ENCODE results near the gene CMIP.

CMIP gene

GRCh38 chr16:81748476-81749198, 304.0 kb downstream of the CMIP start:
- in situ Hi-C loops (cut with HindIII; ENCODE audit: low sequenced_read_pairs) = no loop called here

- in situ Hi-C loops (cut with HindIII; ENCODE audit: low sequenced_read_pairs) = no loop called here
Measured at GRCh38 chr16:81752225-81752875, 307.7 kb downstream of the CMIP start.

- in situ Hi-C loops (cut with HindIII; ENCODE audit: low sequenced_read_pairs) = no loop called here
Measured at GRCh38 chr16:81752876-81753227, 308.2 kb downstream of the CMIP start.

- in situ Hi-C loops (cut with HindIII; ENCODE audit: low sequenced_read_pairs) = no loop called here
Measured at GRCh38 chr16:81754858-81755257, 310.2 kb downstream of the CMIP start.

- in situ Hi-C loops (cut with HindIII; ENCODE audit: low sequenced_read_pairs) = no loop called here
Measured at GRCh38 chr16:81755915-81756614, 311.5 kb downstream of the CMIP start.

- in situ Hi-C loops (cut with HindIII; ENCODE audit: low sequenced_read_pairs) = no loop called here
Measured at GRCh38 chr16:81756615-81757356, 312.2 kb downstream of the CMIP start.

GRCh38 chr16:81758376-81758775, 313.8 kb downstream of the CMIP start:
- in situ Hi-C loops (cut with HindIII; ENCODE audit: low sequenced_read_pairs) = no loop called here
